Skin of body (tissue), 2 donors: ENCODE results near the gene ZBTB4. TPM values are rescaled to one million over a fixed set of nuclear protein-coding genes. Genes with fewer than 3 reads are reported as not detected.

Experiments used
- DNase-seq: peaks from one replicate; lab custom pipeline; 2025; lab: John Stamatoyannopoulos, UW
- total RNA-seq: library from RNA; depleted of rRNA; stranded (reverse); fragments of >200 nt; gene quantifications from one replicate; pipeline ENCODE4 v1.2.3, GENCODE V29; 2014

Gene ZBTB4
- total RNA-seq, 1 donor from 2014 or later: 16.7 TPM

DNA sequence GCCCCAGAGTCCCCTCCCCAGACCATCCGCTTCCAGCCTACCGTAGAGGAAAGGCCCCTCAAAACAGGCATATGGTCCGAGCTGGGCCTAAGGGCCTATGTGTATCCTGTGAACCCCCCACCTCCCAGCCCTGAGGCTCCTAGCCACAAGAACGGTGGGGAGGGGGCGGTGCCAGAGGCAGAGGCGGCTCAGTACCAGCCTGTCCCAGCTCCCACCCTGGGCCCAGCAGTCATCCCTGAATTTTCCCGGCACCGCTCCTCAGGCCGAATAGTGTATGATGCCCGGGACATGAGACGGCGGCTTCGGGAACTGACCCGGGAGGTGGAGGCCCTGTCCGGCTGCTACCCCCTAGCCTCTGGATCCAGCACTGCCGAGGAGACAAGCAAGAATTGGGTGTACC lies 58.2 kb downstream of the ZBTB4 start:
- DNase-seq: no peak

DNA sequence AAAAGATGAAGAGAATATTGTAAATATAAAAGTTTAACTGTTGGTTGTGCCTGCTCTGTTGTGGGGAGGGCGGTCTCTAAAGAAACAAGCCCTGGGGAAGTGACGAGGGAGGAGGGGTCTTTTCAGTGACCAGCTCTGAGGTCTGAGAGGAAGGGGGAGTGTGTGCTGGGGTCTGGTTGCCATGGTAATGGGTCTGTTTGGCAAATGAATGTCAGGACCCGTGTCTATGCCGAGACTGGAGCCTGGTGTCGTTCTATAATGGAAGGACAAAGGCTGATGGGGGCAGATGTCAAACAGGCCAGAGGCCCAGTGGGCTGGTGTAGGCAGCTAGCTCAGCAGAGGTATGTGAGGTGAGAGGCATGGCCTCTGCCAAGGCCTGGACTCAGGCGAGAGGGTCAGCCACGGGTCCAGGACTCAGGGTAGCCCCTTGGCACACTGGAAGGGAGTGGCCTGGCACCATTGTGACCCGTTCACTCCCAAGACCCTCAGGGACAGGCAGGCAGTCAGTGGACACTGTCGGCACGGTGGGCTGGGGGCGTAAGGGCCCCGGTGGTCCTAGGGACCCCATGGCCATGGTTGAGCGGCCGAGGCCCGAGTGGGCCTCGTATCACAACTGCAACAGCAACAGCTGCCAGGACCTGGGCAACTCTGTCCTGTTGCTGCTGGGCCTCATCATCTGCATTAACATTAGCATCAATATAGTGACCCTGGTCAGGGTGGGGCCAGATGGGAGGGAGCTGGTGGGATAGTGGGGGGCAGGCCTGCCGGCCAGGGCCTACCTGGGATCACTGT lies 59.4 kb downstream of the ZBTB4 start, which contains the start of gene SPEM1:
SPEM1 (plus strand) TSS at position 506 of the 792 bp plus-strand sequence; CDS start at position 567, 61 bp downstream.
- DNase-seq: no peak

DNA sequence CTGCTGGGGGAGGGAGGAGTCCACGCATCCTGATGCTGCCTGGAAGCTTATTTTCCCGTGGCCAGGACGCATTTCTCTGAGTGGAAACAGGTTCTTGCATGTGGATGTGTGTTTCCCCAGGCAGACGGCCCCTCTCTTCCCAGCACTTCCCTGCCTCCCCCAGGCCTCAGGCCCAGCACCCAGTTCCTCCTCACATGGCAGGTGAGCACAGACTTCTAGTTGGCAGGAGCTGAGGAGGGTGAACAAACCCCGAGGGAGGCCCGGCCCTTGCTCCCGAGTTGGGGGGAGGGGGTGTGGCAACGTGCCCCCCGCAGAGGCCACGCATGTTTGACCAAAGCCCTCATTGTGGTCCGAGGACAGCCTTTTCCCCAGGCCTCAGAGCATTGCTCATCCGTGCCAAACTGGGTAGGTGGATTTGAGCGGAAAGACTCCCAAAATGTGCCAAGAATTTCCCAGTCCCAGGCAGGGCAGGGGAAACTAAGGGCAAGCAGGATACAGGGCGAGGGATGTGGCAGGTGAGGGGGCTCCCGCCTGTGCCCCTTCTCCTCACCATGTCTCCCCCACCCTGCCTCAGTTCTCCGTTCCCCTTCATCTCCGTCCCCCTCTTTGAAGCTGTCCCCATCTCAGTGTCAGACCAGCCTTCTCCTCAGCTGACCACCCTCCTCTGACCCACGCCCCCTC lies 60.8 kb downstream of the ZBTB4 start:
- no peak for DNase-seq

DNA sequence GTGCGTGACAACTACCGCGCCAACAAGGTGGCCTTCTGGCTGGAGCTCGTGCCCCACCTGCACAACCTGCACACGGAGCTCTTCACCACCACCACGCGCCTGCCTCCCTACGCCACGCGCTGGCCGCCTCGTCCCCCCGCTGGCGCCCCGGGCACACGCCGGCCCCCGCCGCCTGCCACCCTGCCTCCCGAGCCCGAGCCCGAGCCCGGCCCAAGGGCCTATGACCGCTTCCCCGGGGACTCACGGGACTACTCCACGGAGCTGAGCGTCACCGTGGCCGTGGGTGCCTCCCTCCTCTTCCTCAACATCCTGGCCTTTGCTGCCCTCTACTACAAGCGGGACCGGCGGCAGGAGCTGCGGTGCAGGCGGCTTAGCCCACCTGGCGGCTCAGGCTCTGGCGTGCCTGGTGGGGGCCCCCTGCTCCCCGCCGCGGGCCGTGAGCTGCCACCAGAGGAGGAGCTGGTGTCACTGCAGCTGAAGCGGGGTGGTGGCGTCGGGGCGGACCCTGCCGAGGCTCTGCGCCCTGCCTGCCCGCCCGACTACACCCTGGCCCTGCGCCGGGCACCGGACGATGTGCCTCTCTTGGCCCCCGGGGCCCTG lies 62.3 kb downstream of the ZBTB4 start:
- no peak for DNase-seq

DNA sequence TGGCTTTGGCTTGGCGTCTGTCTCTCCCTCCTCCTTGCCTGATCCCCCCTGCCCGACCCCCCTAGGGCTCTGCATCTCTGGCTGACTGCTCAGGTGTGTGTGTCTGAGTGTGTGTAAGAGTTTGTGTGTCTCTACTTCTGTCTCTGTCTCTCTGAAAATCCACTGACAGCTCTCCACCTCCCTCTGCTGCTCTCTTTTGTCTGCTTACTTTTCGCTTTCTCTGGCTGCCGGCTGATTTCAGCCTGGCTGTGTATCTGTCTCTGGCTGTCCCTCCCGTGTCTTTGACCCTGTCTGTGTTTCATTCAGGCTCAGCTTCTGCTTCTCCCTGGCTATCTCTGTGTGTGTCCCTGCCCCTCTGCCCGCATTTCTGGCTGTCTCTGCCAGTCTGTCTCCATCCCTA lies 63.1 kb downstream of the ZBTB4 start:
- no peak for DNase-seq

DNA sequence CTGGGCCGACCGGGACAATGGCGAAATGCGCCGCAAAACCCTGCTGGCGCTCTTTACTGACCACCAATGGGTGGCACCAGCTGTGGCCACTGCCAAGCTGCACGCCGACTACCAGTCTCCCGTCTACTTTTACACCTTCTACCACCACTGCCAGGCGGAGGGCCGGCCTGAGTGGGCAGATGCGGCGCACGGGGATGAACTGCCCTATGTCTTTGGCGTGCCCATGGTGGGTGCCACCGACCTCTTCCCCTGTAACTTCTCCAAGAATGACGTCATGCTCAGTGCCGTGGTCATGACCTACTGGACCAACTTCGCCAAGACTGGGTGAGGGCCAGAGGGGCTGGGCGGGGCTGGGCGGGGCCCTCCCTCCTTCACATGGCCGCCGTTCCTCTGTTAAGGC lies 63.6 kb downstream of the ZBTB4 start:
- no peak for DNase-seq

DNA sequence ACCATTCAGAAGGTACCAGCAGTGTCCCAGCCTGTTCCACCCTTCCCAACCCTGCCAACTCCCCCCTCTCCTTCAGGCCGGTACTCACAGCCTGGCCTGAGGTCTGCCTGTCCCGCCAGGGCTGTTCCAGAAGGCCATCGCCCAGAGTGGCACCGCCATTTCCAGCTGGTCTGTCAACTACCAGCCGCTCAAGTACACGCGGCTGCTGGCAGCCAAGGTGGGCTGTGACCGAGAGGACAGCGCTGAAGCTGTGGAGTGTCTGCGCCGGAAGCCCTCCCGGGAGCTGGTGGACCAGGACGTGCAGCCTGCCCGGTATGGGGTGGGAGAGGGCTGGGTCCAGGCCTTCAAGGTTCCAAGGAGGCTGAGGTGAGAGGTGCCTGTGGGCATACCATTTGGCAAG lies 64.6 kb downstream of the ZBTB4 start:
- DNase-seq: no peak

DNA sequence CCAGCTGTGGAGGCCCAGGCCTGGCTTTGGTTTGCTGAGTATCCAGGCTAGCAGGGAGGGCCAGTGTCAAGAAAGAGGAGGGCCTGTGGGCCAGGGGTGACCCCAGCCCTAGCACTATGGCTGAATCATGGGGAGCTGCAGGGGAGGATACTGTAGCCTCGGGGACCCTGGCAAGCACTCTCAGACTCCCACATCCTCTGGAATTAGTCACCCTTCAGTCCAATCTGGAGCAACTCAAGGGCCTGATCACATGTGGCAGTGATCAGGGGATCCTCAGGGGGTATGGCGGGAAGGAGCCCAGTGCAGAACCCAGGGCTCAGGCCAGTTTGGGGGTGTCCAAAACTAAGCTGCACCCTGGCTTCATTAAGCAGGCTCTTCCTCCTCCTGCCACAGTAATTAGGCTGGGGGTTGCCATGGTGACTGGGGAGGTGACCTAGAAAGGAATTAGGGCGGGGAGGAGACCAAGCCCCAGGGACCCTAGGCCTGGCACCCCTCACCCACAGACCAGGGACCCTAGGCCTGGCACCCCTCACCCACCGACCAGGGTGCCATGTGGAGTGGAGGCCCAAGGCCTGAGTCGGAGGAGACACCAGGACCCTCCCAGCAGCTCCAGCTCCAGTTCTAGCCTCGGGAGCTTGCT lies 66.0 kb downstream of the ZBTB4 start:
- DNase-seq: no peak

DNA sequence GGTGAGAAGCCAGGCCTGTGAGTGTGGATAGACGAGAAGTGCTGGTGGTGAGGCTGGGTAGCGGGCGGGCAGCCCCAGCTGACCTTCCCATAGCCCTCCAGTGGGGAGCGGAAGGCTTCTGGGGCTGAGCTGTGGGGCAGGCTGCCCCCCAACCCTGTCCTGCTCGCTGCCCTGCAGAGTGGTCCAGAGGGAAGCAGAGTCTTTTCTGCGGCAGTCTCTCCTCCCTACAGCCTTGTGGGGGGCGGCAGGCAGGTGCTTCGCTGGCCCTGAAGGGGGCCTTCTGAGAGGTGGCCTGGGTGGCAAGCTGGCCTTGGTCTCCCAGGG lies 68.0 kb downstream of the ZBTB4 start:
- no peak for DNase-seq

DNA sequence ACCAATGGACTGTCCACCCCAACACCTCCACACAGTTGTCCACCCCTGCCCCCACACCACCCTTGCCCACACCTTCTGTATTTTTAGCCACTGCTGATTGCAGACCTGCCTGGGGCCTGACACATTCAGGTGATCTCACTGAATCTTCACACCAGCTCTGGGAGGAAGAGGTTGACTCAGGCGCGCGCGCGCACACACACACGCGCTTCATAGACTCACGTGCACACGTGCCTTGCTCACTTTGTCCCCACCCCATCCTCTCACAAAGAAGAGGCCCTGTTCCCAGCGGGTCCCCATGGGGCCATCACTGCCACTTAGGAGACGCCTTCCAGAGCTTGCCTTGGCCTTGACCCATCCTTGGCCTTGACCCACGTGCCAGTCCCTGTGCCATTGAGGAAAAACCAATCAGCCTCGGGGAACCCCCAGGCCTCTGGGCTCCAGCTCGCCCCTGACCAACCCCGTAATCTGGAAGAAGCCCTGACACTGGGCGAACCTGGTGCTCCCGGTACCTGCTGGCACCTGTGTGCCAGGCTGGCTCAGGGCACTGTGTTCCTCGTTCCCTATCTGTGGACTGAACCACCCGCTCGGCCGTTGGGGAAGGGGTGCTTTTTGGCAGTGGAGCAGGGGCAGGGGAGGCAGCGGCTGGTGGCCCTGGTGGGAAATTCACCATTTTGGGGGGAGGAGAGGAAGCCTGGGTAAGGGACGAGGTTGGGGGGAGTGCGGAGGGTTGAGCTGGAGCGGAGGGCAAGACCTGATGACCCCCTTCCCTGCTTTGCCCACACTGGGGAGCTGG lies 68.6 kb downstream of the ZBTB4 start:
- no peak for DNase-seq

DNA sequence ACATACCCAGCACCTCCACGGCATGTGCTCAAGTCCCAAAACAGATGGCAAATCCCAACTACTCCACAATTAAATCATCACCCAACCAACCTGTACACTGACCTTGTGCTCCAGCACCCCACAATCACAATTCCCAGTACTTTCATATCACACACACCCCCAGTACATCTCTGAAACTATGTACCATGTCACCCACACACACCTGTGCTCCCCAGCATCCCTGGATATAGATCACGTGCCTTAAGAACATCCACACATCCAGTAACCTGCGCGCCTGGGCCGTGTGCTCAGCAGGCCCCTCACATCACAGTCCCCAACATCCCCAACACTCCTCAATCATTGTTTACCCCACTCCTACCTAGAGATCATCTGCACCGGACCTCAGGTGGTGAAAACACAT lies 69.7 kb downstream of the ZBTB4 start:
- no peak for DNase-seq

Other genes starting within 250 kb of the ZBTB4 start
- gene DVL2, start 245.1 kb downstream of the ZBTB4 start, total RNA-seq: 47.5 TPM
- gene PHF23, start 240.2 kb downstream of the ZBTB4 start, total RNA-seq: 27.0 TPM
- 223 TPM for gene GABARAP, start 237.2 kb downstream of the ZBTB4 start, total RNA-seq
- gene CTDNEP1, start 227.9 kb downstream of the ZBTB4 start, total RNA-seq: 44.1 TPM
- gene ELP5, start 227.4 kb downstream of the ZBTB4 start, total RNA-seq: 27.5 TPM
- 5.4 TPM for gene CLDN7, start 217.2 kb downstream of the ZBTB4 start, total RNA-seq
- 11.7 TPM for gene SLC2A4, start 197.9 kb downstream of the ZBTB4 start, total RNA-seq
- 1.3 TPM for gene YBX2, start 185.0 kb downstream of the ZBTB4 start, total RNA-seq
- 186 TPM for gene EIF5A, start 172.0 kb downstream of the ZBTB4 start, total RNA-seq
- 17.2 TPM for gene GPS2, start 164.3 kb downstream of the ZBTB4 start, total RNA-seq
- 14.2 TPM for gene NEURL4, start 150.3 kb downstream of the ZBTB4 start, total RNA-seq
- gene ACAP1, start 143.1 kb downstream of the ZBTB4 start, total RNA-seq: 4.7 TPM
- 6.3 TPM for gene KCTD11, start 127.5 kb downstream of the ZBTB4 start, total RNA-seq
- not detected for gene TMEM95, start 124.5 kb downstream of the ZBTB4 start, total RNA-seq
- gene TNK1, start 98.5 kb downstream of the ZBTB4 start, total RNA-seq: 2.5 TPM
- 16.0 TPM for gene PLSCR3, start 85.1 kb downstream of the ZBTB4 start, total RNA-seq
- 75.9 TPM for gene TMEM256, start 75.5 kb downstream of the ZBTB4 start, total RNA-seq
- 8.8 TPM for gene NLGN2, start 71.8 kb downstream of the ZBTB4 start, total RNA-seq
- not detected for gene SPEM1, start 59.3 kb downstream of the ZBTB4 start, total RNA-seq
- gene SPEM2, start 54.0 kb downstream of the ZBTB4 start, total RNA-seq: not detected
- gene SPEM3, start 50.8 kb downstream of the ZBTB4 start, total RNA-seq: not detected
- gene TMEM102, start 44.2 kb downstream of the ZBTB4 start, total RNA-seq: 3.3 TPM
- 3.4 TPM for gene FGF11, start 40.1 kb downstream of the ZBTB4 start, total RNA-seq
- gene CHRNB1, start 34.6 kb downstream of the ZBTB4 start, total RNA-seq: 12.5 TPM
- not detected for gene SLC35G6, start 1.8 kb upstream of the ZBTB4 start, total RNA-seq
- 73.0 TPM for gene POLR2A, start 4.7 kb upstream of the ZBTB4 start, total RNA-seq
- 4.5 TPM for gene TNFSF12, start 69.4 kb upstream of the ZBTB4 start, total RNA-seq
- gene TNFSF13, start 79.1 kb upstream of the ZBTB4 start, total RNA-seq: 1.7 TPM
- 29.8 TPM for gene SENP3, start 82.3 kb upstream of the ZBTB4 start, total RNA-seq
- gene CD68, start 100.0 kb upstream of the ZBTB4 start, total RNA-seq: 9.2 TPM
- 30.7 TPM for gene MPDU1, start 104.2 kb upstream of the ZBTB4 start, total RNA-seq
- gene SOX15, start 110.5 kb upstream of the ZBTB4 start, total RNA-seq: 7.8 TPM
- 25.5 TPM for gene FXR2, start 135.3 kb upstream of the ZBTB4 start, total RNA-seq
- 33.8 TPM for gene SAT2, start 148.2 kb upstream of the ZBTB4 start, total RNA-seq
- gene SHBG, start 150.5 kb upstream of the ZBTB4 start, total RNA-seq: 0.49 TPM
- gene ATP1B2, start 171.3 kb upstream of the ZBTB4 start, total RNA-seq: 2.9 TPM
- 30.2 TPM for gene TP53, start 207.9 kb upstream of the ZBTB4 start, total RNA-seq
- gene WRAP53, start 208.8 kb upstream of the ZBTB4 start, total RNA-seq: 3.2 TPM
- gene EFNB3, start 225.6 kb upstream of the ZBTB4 start, total RNA-seq: 3.9 TPM
- 0.10 TPM for gene DNAH2, start 238.1 kb upstream of the ZBTB4 start, total RNA-seq